T-helper 2 cell treated with Interferon-gamma antibody and Interleukin-4, amounts not matched to agents 5 μg/mL and 100 μg/mL, for 36 hours (primary cell): ENCODE results near the gene CRLF2.
A peak's percentile ranks its signal among the peaks of the same experiment; 100 is the strongest.
"Not testable (repeated sequence)": the region's sequence is repeated elsewhere in the genome, so short reads cannot be mapped to it uniquely, and the experiment has no call there.

Experiments used
- DNase-seq: peaks from one replicate; pipeline ENCODE4 v3.0.0; 2021; ENCODE audit warnings: low spot score
- H3K27ac Mint-ChIP-seq: one replicate; pipeline ENCODE4 v1.8.0; 2021; ENCODE audit warnings: mild to moderate bottlenecking, mixed read lengths
- H3K27me3 Mint-ChIP-seq: one replicate; pipeline ENCODE4 v1.8.0; 2021; ENCODE audit warnings: low read depth, mixed read lengths
- H3K36me3 Mint-ChIP-seq: one replicate; pipeline ENCODE4 v1.8.0; 2021; ENCODE audit warnings: low read depth, mixed read lengths
- H3K4me1 Mint-ChIP-seq: one replicate; pipeline ENCODE4 v1.8.0; 2021; ENCODE audit warnings: low read depth, mixed read lengths
- H3K4me3 Mint-ChIP-seq: one replicate; pipeline ENCODE4 v1.8.0; 2022; ENCODE audit warnings: mild to moderate bottlenecking, moderate library complexity, mixed read lengths
- H3K9me3 Mint-ChIP-seq: one replicate; pipeline ENCODE4 v1.8.0; 2021; ENCODE audit warnings: mixed read lengths

Gene CRLF2

GRCh38 chrX:1212532-1212931 is at the start of gene CRLF2:
CRLF2 (minus strand) TSS chrX:1212649; CDS start chrX:1212634, 15 bp downstream.
- Mint-ChIP-seq H3K36me3 (peaks cover 22% of the 10 kb centered on the region), H3K4me1 (peaks cover 41% of the 10 kb centered on the region), H3K27me3 (peaks cover 25% of the 10 kb centered on the region), H3K27ac (peak within 1 kb of the TSS; percentile 94), H3K9me3 (peaks cover 15% of the 10 kb centered on the region), H3K4me3 (peak within 1 kb of the TSS; percentile 88)
- DNase-seq: peak; percentile 53

- H3K4me1 Mint-ChIP-seq, H3K27me3 Mint-ChIP-seq, DNase-seq, H3K36me3 Mint-ChIP-seq, H3K9me3 Mint-ChIP-seq, H3K27ac Mint-ChIP-seq, H3K4me3 Mint-ChIP-seq: not testable (repeated sequence)
These were observed 49.3 kb upstream of the CRLF2 start for GRCh38 chrX:1261771-1262170.

GRCh38 chrX:1261285-1261684 is 48.8 kb upstream of the CRLF2 start:
- Mint-ChIP-seq H3K4me3 (no peak overlapping the region), H3K4me1 (no peaks in the 10 kb centered on the region), H3K9me3 (no peaks in the 10 kb centered on the region), H3K36me3 (no peaks in the 10 kb centered on the region), H3K27ac (no peak overlapping the region), H3K27me3 (no peaks in the 10 kb centered on the region)
- no peak for DNase-seq

GRCh38 chrX:1252861-1253260 is 40.4 kb upstream of the CRLF2 start:
- Mint-ChIP-seq H3K4me1 (peaks cover 16% of the 10 kb centered on the region), H3K27ac (no peak overlapping the region), H3K4me3 (no peak overlapping the region), H3K36me3 (no peaks in the 10 kb centered on the region), H3K9me3 (no peaks in the 10 kb centered on the region), H3K27me3 (no peaks in the 10 kb centered on the region)
- DNase-seq: no peak

- Mint-ChIP-seq H3K27ac (peak overlapping the region; percentile 82), H3K4me1 (peaks cover 19% of the 10 kb centered on the region), H3K9me3 (no peaks in the 10 kb centered on the region), H3K36me3 (no peaks in the 10 kb centered on the region), H3K4me3 (peak overlapping the region; percentile 62), H3K27me3 (no peaks in the 10 kb centered on the region)
- DNase-seq: peak; percentile 32
These were observed 36.8 kb upstream of the CRLF2 start for GRCh38 chrX:1249101-1249887.

GRCh38 chrX:1248331-1249061 is 36.0 kb upstream of the CRLF2 start:
- H3K4me1 Mint-ChIP-seq: peaks cover 24% of the 10 kb centered on the region
- no peaks in the 10 kb centered on the region for H3K36me3 Mint-ChIP-seq
- H3K4me3 Mint-ChIP-seq: peak overlapping the region; percentile 62
- no peaks in the 10 kb centered on the region for H3K9me3 Mint-ChIP-seq
- no peaks in the 10 kb centered on the region for H3K27me3 Mint-ChIP-seq
- peak; percentile 29 for DNase-seq
- H3K27ac Mint-ChIP-seq: peak overlapping the region; percentile 45

- Mint-ChIP-seq H3K36me3 (no peaks in the 10 kb centered on the region), H3K9me3 (no peaks in the 10 kb centered on the region), H3K27ac (peak overlapping the region; percentile 70), H3K4me1 (peaks cover 30% of the 10 kb centered on the region), H3K4me3 (peak overlapping the region; percentile 41), H3K27me3 (no peaks in the 10 kb centered on the region)
- peak; percentile 73 for DNase-seq
These were observed 34.4 kb upstream of the CRLF2 start for GRCh38 chrX:1246816-1247215.

GRCh38 chrX:1244164-1245076 is 32.0 kb upstream of the CRLF2 start:
- DNase-seq: no peak
- H3K27ac Mint-ChIP-seq: no peak overlapping the region
- peaks cover 21% of the 10 kb centered on the region for H3K4me1 Mint-ChIP-seq
- H3K9me3 Mint-ChIP-seq: no peaks in the 10 kb centered on the region
- no peaks in the 10 kb centered on the region for H3K36me3 Mint-ChIP-seq
- no peaks in the 10 kb centered on the region for H3K27me3 Mint-ChIP-seq
- peak overlapping the region; percentile 6 for H3K4me3 Mint-ChIP-seq

- Mint-ChIP-seq H3K27ac (peak overlapping the region; percentile 75), H3K27me3 (no peaks in the 10 kb centered on the region), H3K9me3 (no peaks in the 10 kb centered on the region), H3K4me3 (peak overlapping the region; percentile 28), H3K4me1 (peaks cover 13% of the 10 kb centered on the region), H3K36me3 (no peaks in the 10 kb centered on the region)
- DNase-seq: peak; percentile 59
These were observed 30.5 kb upstream of the CRLF2 start for GRCh38 chrX:1242891-1243402.

- H3K4me1 Mint-ChIP-seq: peaks cover 11% of the 10 kb centered on the region
- H3K9me3 Mint-ChIP-seq, H3K36me3 Mint-ChIP-seq, DNase-seq, H3K4me3 Mint-ChIP-seq, H3K27me3 Mint-ChIP-seq: not testable (repeated sequence)
- H3K27ac Mint-ChIP-seq: peak overlapping the region; percentile 4
These were observed 28.1 kb upstream of the CRLF2 start for GRCh38 chrX:1240551-1240950.

- DNase-seq: no peak
- H3K9me3 Mint-ChIP-seq: no peaks in the 10 kb centered on the region
- no peak overlapping the region for H3K27ac Mint-ChIP-seq
- H3K4me3 Mint-ChIP-seq: no peak overlapping the region
- no peaks in the 10 kb centered on the region for H3K36me3 Mint-ChIP-seq
- H3K4me1 Mint-ChIP-seq: peaks cover 11% of the 10 kb centered on the region
- H3K27me3 Mint-ChIP-seq: no peaks in the 10 kb centered on the region
These were observed 27.3 kb upstream of the CRLF2 start for GRCh38 chrX:1239681-1240142.

- H3K4me3 Mint-ChIP-seq: no peak overlapping the region
- DNase-seq: no peak
- peaks cover 4% of the 10 kb centered on the region for H3K4me1 Mint-ChIP-seq
- peaks cover 8% of the 10 kb centered on the region for H3K27me3 Mint-ChIP-seq
- no peaks in the 10 kb centered on the region for H3K36me3 Mint-ChIP-seq
- peak overlapping the region; percentile 3 for H3K27ac Mint-ChIP-seq
- H3K9me3 Mint-ChIP-seq: peaks cover 16% of the 10 kb centered on the region
These were observed 19.5 kb upstream of the CRLF2 start for GRCh38 chrX:1231850-1232465.

GRCh38 chrX:1228101-1228500 is 15.7 kb upstream of the CRLF2 start:
- H3K4me1 Mint-ChIP-seq: peaks cover 11% of the 10 kb centered on the region
- H3K27ac Mint-ChIP-seq, DNase-seq, H3K4me3 Mint-ChIP-seq: not testable (repeated sequence)
- H3K36me3 Mint-ChIP-seq: peaks cover 13% of the 10 kb centered on the region
- H3K27me3 Mint-ChIP-seq: peaks cover 11% of the 10 kb centered on the region
- peaks cover 38% of the 10 kb centered on the region for H3K9me3 Mint-ChIP-seq
